22Rv1 (cell line): ENCODE measurements around the gene KRT34.

ENCODE experiments used
- ZFX ChIP-seq: fragments of 450-650 bp; IDR thresholded peaks from 2 replicates; pipeline ENCODE4 v1.6.1; 2017; ENCODE audit warnings: antibody characterized with exemption, borderline replicate concordance
- TF ChIP-seq, protein P1 (sequence below): fragments of 450-650 bp; IDR thresholded peaks from 2 replicates; pipeline ENCODE4 v1.5.1; 2017; ENCODE audit warnings: mild to moderate bottlenecking

DNA sequence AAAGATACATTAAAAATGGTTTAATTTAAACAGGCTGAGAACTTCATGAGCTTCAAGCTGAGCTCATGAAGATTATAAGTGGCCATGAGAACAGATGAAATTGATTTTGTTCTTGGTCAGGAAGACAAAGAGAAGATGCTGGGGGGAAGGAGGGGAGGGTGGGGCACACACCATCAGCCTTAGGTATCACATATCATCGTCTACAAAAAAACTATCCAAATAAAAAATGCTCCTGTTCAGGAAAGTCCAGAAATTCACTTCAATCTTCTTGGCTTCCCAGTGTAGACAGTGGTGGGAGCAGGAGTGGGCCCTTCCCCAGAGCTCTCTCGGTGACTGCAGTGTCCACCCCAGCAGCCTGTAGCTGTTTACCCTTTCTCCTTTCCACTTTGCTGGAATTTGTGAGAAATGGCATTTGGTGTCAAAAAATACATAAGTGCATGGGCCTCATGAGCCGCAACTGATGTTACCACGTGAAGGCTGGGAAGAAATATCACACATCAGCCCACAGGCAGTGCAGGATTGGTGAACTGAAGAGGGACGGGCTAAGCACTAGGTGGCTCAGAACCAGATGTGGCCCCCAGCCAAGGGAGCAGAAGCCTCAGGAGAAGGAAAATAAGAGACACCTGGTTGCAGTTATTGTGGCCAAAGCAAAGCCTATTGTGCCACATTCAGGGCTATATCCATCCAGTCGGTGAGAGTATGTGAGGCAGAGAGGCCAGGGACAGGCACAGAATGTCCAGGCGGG, 36.2 kb upstream of the KRT34 start:
- TF ChIP-seq, protein P1, sequence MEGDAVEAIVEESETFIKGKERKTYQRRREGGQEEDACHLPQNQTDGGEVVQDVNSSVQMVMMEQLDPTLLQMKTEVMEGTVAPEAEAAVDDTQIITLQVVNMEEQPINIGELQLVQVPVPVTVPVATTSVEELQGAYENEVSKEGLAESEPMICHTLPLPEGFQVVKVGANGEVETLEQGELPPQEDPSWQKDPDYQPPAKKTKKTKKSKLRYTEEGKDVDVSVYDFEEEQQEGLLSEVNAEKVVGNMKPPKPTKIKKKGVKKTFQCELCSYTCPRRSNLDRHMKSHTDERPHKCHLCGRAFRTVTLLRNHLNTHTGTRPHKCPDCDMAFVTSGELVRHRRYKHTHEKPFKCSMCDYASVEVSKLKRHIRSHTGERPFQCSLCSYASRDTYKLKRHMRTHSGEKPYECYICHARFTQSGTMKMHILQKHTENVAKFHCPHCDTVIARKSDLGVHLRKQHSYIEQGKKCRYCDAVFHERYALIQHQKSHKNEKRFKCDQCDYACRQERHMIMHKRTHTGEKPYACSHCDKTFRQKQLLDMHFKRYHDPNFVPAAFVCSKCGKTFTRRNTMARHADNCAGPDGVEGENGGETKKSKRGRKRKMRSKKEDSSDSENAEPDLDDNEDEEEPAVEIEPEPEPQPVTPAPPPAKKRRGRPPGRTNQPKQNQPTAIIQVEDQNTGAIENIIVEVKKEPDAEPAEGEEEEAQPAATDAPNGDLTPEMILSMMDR, result no peak
- no peak for TF ChIP-seq ZFX
